ENCODE results near the gene TMEFF1. TPM values are rescaled to one million over a fixed set of nuclear protein-coding genes. Genes with fewer than 3 reads are reported as not detected.
"Not testable (repeated sequence)": the region's sequence is repeated elsewhere in the genome, so short reads cannot be mapped to it uniquely, and the experiment has no call there.

The TMEFF1 gene
- total RNA-seq, 1 donor from 2014 or later = 103 TPM

DNA sequence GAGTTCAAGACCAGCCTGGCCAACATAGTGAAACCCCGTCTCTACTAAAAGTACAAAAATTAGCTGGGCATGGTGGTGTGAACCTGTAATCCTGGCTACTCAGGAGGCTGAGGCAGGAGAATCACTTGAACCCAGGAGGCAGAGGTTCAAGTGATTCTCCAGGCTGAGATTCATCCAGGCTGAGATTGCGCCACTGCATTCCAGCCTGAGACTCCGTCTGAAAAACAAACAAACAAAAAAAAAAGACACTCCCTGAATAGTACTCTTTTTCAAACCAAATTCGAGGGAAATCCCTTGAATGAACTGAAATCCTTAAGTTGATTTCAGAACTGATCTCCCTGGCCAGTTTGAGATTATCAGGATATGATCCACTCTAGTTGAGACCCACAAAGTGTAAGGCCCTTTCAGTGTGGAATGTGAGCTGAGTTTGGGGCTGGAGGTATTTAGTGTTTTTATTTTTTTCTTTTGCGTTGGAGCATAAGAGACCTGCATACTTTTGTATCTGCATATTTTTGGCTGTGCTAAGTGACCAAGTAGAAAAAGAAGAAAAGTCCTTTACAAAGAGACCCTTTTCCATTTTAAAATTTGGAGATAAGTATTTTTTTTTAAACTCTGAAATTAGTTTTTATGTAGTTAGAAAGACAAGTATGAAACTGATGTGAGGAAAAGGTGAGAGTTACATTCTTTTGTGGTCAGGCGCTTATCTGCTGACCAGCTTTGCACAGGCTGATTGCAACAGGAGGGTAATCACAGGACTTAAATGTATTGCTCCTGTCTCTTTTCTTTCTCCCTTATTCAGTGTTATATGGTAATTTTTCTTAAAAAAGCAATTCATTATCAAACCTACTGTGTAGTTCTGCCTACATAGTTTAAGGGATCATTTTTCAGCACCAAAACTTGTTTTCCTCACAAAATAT is 42.9 kb downstream of the TMEFF1 start:
- H3K9me3 ChIP-seq (ENCODE audit: low read depth) = no peaks in the 10 kb centered on the region
- peaks cover 12% of the 10 kb centered on the region for H3F3A ChIP-seq (ENCODE audit: low read depth)
- Mint-ChIP-seq H3K27ac (no peak overlapping the region), H3K27me3 (ENCODE audit: insufficient read depth, low read depth) (no peaks in the 10 kb centered on the region), H3K9me3 (no peaks in the 10 kb centered on the region), H3K4me3 (no peak overlapping the region), H3K36me3 (peaks cover 38% of the 10 kb centered on the region), H3K4me1 (peaks cover 2% of the 10 kb centered on the region)
- TF ChIP-seq EZH2 (IDR thresholded peaks at IDR 0.05) = no peak
- TF ChIP-seq, protein P1, sequence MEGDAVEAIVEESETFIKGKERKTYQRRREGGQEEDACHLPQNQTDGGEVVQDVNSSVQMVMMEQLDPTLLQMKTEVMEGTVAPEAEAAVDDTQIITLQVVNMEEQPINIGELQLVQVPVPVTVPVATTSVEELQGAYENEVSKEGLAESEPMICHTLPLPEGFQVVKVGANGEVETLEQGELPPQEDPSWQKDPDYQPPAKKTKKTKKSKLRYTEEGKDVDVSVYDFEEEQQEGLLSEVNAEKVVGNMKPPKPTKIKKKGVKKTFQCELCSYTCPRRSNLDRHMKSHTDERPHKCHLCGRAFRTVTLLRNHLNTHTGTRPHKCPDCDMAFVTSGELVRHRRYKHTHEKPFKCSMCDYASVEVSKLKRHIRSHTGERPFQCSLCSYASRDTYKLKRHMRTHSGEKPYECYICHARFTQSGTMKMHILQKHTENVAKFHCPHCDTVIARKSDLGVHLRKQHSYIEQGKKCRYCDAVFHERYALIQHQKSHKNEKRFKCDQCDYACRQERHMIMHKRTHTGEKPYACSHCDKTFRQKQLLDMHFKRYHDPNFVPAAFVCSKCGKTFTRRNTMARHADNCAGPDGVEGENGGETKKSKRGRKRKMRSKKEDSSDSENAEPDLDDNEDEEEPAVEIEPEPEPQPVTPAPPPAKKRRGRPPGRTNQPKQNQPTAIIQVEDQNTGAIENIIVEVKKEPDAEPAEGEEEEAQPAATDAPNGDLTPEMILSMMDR (IDR thresholded peaks at IDR 0.05) = no peak
- TF ChIP-seq EZH2phosphoT487 (IDR thresholded peaks at IDR 0.05) = no peak
- peaks cover 40% of the 10 kb centered on the region for H3K36me3 ChIP-seq
- H2AFZ ChIP-seq (replicated peaks) = no peak overlapping the region
- H3K4me1 ChIP-seq = no peaks in the 10 kb centered on the region
- H3K4me3 ChIP-seq = no peak overlapping the region
- peak; percentile 16 for DNase-seq (ENCODE audit: low spot score)
- H3K27ac ChIP-seq = peak overlapping the region; percentile 50
- no peaks in the 10 kb centered on the region for H3K27me3 ChIP-seq
- peaks cover 70% of the 10 kb centered on the region for H3K79me2 ChIP-seq (ENCODE audit: low read depth)
- H3K4me2 ChIP-seq = no peak overlapping the region
- peaks cover 38% of the 10 kb centered on the region for H4K20me1 ChIP-seq (ENCODE audit: low read depth)
- no peak overlapping the region for H3K9ac ChIP-seq

DNA sequence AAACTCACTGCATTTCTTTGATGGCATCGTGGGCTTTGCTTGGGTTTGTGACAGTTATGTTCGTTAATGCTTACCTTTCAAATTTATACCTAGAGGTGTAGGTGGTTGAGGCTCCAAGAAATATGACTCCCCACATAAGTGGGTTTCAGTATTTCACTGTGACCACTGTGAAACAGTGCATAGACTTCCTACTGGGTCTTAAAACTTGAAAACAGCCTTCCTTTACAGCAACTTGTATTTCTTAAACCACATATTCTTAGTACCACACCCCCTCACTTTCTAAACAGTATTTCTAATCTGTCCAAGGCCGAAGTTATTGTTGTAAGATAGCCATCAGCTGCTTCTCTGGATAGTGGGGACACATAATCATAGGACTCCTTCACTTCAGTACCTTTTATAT is 48.3 kb downstream of the TMEFF1 start:
- no peaks in the 10 kb centered on the region for H3K4me1 Mint-ChIP-seq

DNA sequence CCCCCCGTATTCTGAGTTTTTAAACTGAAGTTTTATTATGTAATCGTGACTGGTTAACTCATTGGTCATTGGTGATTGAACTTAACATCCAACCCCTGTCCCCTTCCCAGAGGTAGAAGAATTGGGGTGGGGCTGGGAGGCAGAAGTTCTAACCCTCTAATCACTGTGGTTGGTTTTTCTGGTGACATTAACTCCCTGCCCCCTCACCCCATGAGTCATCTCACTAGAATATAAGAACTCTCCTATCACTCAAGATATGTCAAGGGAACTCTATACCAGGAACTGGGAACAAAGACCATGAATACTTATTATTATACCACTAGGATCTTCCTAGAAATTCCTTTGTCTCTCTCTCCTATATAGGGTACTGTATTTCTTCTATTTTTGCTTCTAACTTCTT is 52.6 kb downstream of the TMEFF1 start:
- Histone ChIP-seq H3K27ac (no peak overlapping the region), H4K20me1 (ENCODE audit: low read depth) (no peaks in the 10 kb centered on the region), H2AFZ (replicated peaks) (no peak overlapping the region), H3K9me3 (ENCODE audit: low read depth) (no peaks in the 10 kb centered on the region), H3K4me1 (no peaks in the 10 kb centered on the region), H3K79me2 (ENCODE audit: low read depth) (peaks cover 55% of the 10 kb centered on the region), H3K4me3 (no peak overlapping the region), H3K36me3 (peaks cover 26% of the 10 kb centered on the region), H3K27me3 (no peaks in the 10 kb centered on the region), H3K4me2 (no peak overlapping the region), H3F3A (ENCODE audit: low read depth) (peaks cover 4% of the 10 kb centered on the region), H3K9ac (no peak overlapping the region)
- Mint-ChIP-seq H3K27me3 (ENCODE audit: insufficient read depth, low read depth) (no peaks in the 10 kb centered on the region), H3K36me3 (peaks cover 57% of the 10 kb centered on the region), H3K4me3 (no peak overlapping the region), H3K27ac (no peak overlapping the region), H3K4me1 (no peaks in the 10 kb centered on the region), H3K9me3 (peaks cover 31% of the 10 kb centered on the region)
- no peak for DNase-seq (ENCODE audit: low spot score)
- TF ChIP-seq EZH2phosphoT487 (IDR thresholded peaks at IDR 0.05) (no peak), EZH2 (IDR thresholded peaks at IDR 0.05) (no peak)
- TF ChIP-seq, protein P1 (IDR thresholded peaks at IDR 0.05) = no peak

More for the DNA sequence above, 48.3 kb downstream of the TMEFF1 start:
- Mint-ChIP-seq H3K36me3 (peaks cover 68% of the 10 kb centered on the region), H3K4me3 (no peak overlapping the region), H3K27me3 (ENCODE audit: insufficient read depth, low read depth) (no peaks in the 10 kb centered on the region), H3K9me3 (peaks cover 17% of the 10 kb centered on the region), H3K27ac (no peak overlapping the region)
- Histone ChIP-seq H3K27ac (no peak overlapping the region), H3K4me1 (no peaks in the 10 kb centered on the region), H3K36me3 (peaks cover 47% of the 10 kb centered on the region), H3K4me2 (no peak overlapping the region), H3F3A (ENCODE audit: low read depth) (peaks cover 4% of the 10 kb centered on the region), H3K4me3 (no peak overlapping the region), H2AFZ (replicated peaks) (no peak overlapping the region), H3K79me2 (ENCODE audit: low read depth) (peaks cover 76% of the 10 kb centered on the region), H3K27me3 (no peaks in the 10 kb centered on the region), H3K9ac (no peak overlapping the region), H4K20me1 (ENCODE audit: low read depth) (peaks cover 5% of the 10 kb centered on the region), H3K9me3 (ENCODE audit: low read depth) (no peaks in the 10 kb centered on the region)
- no peak for DNase-seq (ENCODE audit: low spot score)
- TF ChIP-seq, protein P1 (IDR thresholded peaks at IDR 0.05) = no peak
- no peak for TF ChIP-seq EZH2phosphoT487 (IDR thresholded peaks at IDR 0.05)
- TF ChIP-seq EZH2 (IDR thresholded peaks at IDR 0.05) = no peak

DNA sequence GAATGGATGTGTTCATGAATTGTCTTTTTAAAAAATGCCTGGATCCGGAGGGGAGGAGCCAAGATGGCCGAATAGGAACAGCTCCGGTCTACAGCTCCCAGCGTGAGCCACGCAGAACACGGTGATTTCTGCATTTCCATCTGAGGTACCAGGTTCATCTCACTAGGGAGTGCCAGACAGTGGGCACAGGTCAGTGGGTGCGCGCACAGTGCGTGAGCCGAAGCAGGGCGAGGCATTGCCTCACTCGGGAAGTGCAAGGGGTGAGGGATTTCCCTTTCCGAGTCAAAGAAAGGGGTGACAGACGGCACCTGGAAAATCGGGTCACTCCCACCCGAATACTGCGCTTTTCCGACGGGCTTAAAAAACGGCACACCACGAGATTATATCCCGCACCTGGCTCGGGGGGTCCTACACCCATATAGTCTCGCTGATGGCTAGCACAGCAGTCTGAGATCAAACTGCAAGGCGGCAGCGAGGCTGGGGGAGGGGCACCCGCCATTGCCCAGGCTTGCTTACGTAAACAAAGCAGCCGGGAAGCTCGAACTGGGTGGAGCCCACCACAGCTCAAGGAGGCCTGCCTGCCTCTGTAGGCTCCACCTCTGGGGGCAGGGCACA is 54.3 kb downstream of the TMEFF1 start:
- H3K4me1 ChIP-seq; H3K27ac Mint-ChIP-seq; DNase-seq (ENCODE audit: low spot score); H3K27me3 ChIP-seq; H3K27me3 Mint-ChIP-seq (ENCODE audit: insufficient read depth, low read depth); H3K4me3 ChIP-seq; H2AFZ ChIP-seq (replicated peaks); H3K27ac ChIP-seq; H3F3A ChIP-seq (ENCODE audit: low read depth); H3K9me3 ChIP-seq (ENCODE audit: low read depth); H3K4me1 Mint-ChIP-seq; H3K9ac ChIP-seq; H3K4me3 Mint-ChIP-seq; H4K20me1 ChIP-seq (ENCODE audit: low read depth); H3K4me2 ChIP-seq: not testable (repeated sequence)
- H3K36me3 Mint-ChIP-seq = peaks cover 46% of the 10 kb centered on the region
- H3K9me3 Mint-ChIP-seq = peaks cover 31% of the 10 kb centered on the region
- Histone ChIP-seq H3K79me2 (ENCODE audit: low read depth) (peaks cover 41% of the 10 kb centered on the region), H3K36me3 (peaks cover 21% of the 10 kb centered on the region)
